Neutrophil (primary cell): ENCODE data around the gene MPL.

Source experiments
- H3K27ac ChIP-seq: fragments of 200-600 bp; sonication (generic); 2 replicates; pipeline ENCODE4 v1.5.1; 2016; ENCODE audit warnings: mild to moderate bottlenecking, moderate library complexity
- H3K27me3 ChIP-seq: fragments of 200-600 bp; sonication (generic); 2 replicates; pipeline ENCODE4 v1.6.0; 2016; ENCODE audit warnings: mild to moderate bottlenecking
- H3K36me3 ChIP-seq: fragments of 200-600 bp; sonication (generic); 2 replicates; pipeline ENCODE4 v1.5.1; 2017
- H3K4me1 ChIP-seq, 2 experiments: fragments of 200-600 bp in 1 of 2; sonication (generic) in 1 of 2; 1 replicate in 1 of 2; 2 replicates in 1 of 2; pipeline versions ENCODE4 v1.5.1 to v1.6.1; 2013 to 2016; ENCODE audit warnings: low read depth in 1 of 2, low read length in 1 of 2, mild to moderate bottlenecking in 1 of 2, moderate library complexity in 1 of 2; ENCODE audit not compliant: control insufficient read depth in 1 of 2, insufficient read depth in 1 of 2
- H3K4me3 ChIP-seq, 2 experiments: fragments of 200-600 bp in 1 of 2; sonication (generic) in 1 of 2; 1 replicate in 1 of 2; 2 replicates in 1 of 2; pipeline ENCODE4 v1.5.1; 2013 to 2016; ENCODE audit warnings: low read depth in 1 of 2, low read length in 1 of 2, mild to moderate bottlenecking in 1 of 2, moderate library complexity in 1 of 2
- H3K9me3 ChIP-seq: fragments of 200-600 bp; sonication (generic); 2 replicates; pipeline ENCODE4 v1.5.1; 2016
- TF ChIP-seq, protein P1 (sequence below): fragments of 200-600 bp; sonication (generic); IDR thresholded peaks from 2 replicates; pipeline ENCODE4 v1.5.1; 2016; ENCODE audit warnings: antibody characterized with exemption

The MPL gene

DNA sequence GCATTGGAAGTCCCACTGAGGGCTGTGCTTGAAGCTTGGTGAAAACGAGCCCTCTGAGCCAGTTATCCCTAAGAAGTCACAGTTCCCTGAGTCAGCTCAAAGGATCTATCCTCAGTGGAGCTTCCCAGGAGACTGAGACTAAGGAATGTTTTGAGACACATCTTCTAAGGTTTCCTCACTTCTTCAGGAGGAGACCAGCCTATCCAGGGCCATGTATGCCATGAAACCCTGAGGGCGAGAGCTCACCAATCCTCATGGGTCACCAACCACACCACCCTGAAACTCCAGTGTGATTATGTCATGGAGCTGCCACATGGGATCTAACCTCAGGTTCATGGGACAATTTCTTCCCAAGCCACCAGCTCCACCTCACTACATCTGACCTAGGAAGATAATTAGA, 44.4 kb upstream of the MPL start:
- no peak overlapping the region for H3K4me3 ChIP-seq
- no peak overlapping the region for H3K27ac ChIP-seq
- TF ChIP-seq, protein P1, sequence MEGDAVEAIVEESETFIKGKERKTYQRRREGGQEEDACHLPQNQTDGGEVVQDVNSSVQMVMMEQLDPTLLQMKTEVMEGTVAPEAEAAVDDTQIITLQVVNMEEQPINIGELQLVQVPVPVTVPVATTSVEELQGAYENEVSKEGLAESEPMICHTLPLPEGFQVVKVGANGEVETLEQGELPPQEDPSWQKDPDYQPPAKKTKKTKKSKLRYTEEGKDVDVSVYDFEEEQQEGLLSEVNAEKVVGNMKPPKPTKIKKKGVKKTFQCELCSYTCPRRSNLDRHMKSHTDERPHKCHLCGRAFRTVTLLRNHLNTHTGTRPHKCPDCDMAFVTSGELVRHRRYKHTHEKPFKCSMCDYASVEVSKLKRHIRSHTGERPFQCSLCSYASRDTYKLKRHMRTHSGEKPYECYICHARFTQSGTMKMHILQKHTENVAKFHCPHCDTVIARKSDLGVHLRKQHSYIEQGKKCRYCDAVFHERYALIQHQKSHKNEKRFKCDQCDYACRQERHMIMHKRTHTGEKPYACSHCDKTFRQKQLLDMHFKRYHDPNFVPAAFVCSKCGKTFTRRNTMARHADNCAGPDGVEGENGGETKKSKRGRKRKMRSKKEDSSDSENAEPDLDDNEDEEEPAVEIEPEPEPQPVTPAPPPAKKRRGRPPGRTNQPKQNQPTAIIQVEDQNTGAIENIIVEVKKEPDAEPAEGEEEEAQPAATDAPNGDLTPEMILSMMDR, result no peak
- no peaks in the 10 kb centered on the region for H3K36me3 ChIP-seq
- H3K4me1 ChIP-seq, result no peaks in the 10 kb centered on the region
- H3K27me3 ChIP-seq, result no peaks in the 10 kb centered on the region
- no peaks in the 10 kb centered on the region for H3K9me3 ChIP-seq

DNA sequence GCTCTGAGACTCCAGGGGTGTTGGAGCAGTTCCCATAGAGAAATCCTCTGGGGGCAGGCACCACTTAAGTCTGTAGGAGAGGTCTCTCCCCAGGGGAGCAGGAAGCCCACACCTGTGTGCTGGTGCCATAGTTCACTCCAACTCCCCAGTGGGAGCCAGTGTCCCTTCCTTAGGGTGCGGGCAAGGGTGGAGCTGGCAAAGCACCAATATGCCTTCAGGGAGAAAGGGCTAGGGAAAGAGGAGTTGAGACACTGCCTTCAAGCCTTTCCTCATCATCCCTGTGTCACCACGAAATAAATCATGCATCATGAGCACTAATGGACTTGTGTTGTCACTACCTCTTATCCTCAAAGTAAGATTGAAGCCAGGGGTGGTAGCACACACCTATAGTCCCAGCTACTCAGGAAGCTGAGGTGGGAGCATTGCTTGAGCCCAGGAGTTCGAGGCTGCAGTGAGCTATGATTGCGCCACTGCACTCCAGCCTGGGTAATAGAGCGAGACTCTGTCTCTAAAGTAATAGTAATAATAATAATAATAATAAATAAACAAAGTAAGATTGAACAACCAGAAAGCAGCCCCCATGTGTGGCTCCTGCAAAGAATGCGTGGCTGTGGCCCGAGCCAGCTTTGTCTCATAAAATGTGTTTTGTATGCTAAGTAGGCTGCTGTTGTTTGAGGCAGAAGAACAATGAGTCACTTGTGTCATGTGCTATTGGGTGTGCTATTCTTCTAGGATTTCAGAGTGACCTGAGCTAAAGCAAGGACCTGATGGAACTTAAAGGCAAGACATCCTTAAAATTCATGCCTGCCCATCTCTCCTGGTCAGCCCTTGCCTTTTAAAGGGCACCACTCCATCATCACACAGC, 43.5 kb upstream of the MPL start:
- H3K9me3 ChIP-seq, result no peaks in the 10 kb centered on the region
- H3K4me3 ChIP-seq, result no peak overlapping the region
- H3K27me3 ChIP-seq, result no peaks in the 10 kb centered on the region
- no peaks in the 10 kb centered on the region for H3K36me3 ChIP-seq
- TF ChIP-seq, protein P1, result no peak
- no peaks in the 10 kb centered on the region for H3K4me1 ChIP-seq
- no peak overlapping the region for H3K27ac ChIP-seq

DNA sequence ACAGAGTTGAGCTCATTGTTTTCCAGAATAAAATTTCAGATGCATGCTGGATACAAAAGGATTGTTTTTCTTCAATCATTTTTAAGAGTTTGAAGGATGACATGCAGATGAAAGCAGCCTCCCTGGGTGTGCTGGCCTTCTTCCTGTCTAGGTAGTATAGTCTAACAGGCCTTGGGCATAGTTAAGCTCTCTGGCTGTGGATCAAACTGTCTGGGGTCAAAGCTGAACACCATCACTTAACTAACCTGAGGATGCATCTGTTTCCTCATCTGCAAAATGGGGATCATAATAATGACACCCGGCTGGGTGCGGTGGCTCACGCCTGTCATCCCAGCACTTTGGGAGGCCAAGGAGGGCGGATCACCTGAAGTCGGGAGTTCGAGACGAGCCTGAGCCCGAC, 42.9 kb upstream of the MPL start:
- H3K36me3 ChIP-seq, result no peaks in the 10 kb centered on the region
- H3K27ac ChIP-seq, result no peak overlapping the region
- H3K4me1 ChIP-seq, result no peaks in the 10 kb centered on the region
- no peak overlapping the region for H3K4me3 ChIP-seq
- no peaks in the 10 kb centered on the region for H3K9me3 ChIP-seq
- TF ChIP-seq, protein P1, result no peak
- no peaks in the 10 kb centered on the region for H3K27me3 ChIP-seq

DNA sequence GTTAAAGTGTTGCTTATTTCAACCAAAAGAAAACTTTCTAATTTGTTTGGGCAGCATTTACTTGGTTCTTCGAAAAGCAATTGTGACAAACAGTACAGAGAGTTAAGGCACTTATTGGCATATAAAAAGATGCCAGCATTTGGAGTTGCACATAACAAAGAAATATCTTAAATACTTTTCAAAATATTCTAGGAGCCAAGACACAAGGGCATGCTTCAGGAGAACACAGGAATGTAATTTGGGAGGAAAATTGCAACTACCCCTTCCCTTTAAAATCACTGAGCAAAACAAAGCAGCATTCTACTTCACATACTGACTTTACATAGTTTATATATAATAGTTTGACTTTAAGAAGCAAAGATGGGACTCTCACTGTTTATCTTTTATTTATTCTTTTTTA, 41.4 kb upstream of the MPL start:
- H3K4me1 ChIP-seq, result no peaks in the 10 kb centered on the region
- H3K27ac ChIP-seq, result no peak overlapping the region
- no peak overlapping the region for H3K4me3 ChIP-seq
- no peaks in the 10 kb centered on the region for H3K36me3 ChIP-seq
- TF ChIP-seq, protein P1, result no peak
- no peaks in the 10 kb centered on the region for H3K9me3 ChIP-seq
- no peaks in the 10 kb centered on the region for H3K27me3 ChIP-seq

DNA sequence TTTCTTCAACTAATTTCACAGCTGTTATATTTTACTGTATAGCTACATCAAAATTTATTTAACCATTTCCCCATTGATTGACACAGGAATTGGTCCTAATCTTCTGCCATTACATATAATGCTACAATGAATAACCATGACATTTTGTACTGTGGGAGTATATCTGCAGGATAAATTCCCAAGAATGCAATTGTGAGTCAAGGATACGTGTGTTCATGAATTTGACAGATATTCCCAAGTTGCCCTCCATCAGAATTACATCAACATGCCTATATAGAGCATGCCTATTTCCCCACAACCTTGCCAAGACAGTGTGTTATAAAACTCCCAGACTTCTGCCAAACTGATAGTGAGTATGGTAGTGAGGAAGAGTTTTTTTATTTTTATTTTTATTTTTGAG, 39.6 kb upstream of the MPL start:
- Histone ChIP-seq H3K27me3 (no peaks in the 10 kb centered on the region), H3K27ac (no peak overlapping the region), H3K4me3 (no peak overlapping the region), H3K9me3 (no peaks in the 10 kb centered on the region), H3K4me1 (no peaks in the 10 kb centered on the region), H3K36me3 (no peaks in the 10 kb centered on the region)
- TF ChIP-seq, protein P1, result no peak
